ENCODE data around the gene TNC. TPM values are rescaled to one million over a fixed set of nuclear protein-coding genes. Genes with fewer than 3 reads are reported as not detected.

Gene TNC
- total and polyA plus RNA-seq, 9 donors = 1.2 to 108 (median 1.9) TPM

DNA sequence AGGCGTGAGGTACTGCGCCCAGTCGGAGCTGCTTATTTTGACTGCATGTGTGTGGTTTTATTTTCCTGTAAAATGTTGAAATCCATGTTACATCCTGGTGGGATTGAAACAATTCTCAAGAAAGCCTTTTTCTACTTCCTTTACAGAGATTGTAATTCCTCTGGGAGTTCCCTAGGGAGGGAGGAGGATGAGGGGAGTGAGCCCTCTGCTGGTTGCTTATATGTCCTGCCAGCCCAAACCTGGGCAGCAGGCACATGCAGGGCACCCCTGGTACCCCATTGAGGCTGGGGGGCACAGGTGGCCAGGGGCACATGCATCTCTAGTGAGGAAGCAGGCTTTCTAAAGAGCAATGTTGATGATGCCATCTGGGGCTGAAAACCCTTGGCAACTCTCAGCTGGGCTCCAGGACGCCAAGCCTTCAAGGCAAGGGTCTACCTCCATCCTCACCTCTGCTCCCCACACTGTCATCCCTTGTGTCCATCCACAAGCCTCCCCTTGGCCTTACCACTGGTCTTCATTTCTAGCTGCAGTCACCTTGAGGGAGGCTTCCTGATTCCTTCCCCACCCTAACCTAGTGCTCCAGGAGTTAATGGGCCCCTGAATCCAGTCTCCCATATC, 102.8 kb downstream of the TNC start:
- intact Hi-C loops (cut with DNase I) = loop anchor here in 1 of 4 donors (10.0 kb wide), 1 partner anchor 580 kb away; no protein-coding TSS in a partner anchor
- Histone ChIP-seq H3K36me3 (no peaks in the 10 kb centered on the region), H3K27me3 (no peaks in the 10 kb centered on the region), H3K27ac (no peak overlapping the region), H3K9me3 (no peaks in the 10 kb centered on the region), H3K4me3 (no peak overlapping the region), H3K4me1 (ENCODE audit: insufficient read depth) (no peaks in the 10 kb centered on the region)
- no peak for DNase-seq
- 51 to 63% (median 54%) methylated on average over 4 of the region's 4 CpGs for WGBS, 3 donors
- TF ChIP-seq, protein P1, sequence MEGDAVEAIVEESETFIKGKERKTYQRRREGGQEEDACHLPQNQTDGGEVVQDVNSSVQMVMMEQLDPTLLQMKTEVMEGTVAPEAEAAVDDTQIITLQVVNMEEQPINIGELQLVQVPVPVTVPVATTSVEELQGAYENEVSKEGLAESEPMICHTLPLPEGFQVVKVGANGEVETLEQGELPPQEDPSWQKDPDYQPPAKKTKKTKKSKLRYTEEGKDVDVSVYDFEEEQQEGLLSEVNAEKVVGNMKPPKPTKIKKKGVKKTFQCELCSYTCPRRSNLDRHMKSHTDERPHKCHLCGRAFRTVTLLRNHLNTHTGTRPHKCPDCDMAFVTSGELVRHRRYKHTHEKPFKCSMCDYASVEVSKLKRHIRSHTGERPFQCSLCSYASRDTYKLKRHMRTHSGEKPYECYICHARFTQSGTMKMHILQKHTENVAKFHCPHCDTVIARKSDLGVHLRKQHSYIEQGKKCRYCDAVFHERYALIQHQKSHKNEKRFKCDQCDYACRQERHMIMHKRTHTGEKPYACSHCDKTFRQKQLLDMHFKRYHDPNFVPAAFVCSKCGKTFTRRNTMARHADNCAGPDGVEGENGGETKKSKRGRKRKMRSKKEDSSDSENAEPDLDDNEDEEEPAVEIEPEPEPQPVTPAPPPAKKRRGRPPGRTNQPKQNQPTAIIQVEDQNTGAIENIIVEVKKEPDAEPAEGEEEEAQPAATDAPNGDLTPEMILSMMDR (IDR thresholded peaks at IDR 0.05) = no peak
- TF ChIP-seq POLR2A (IDR thresholded peaks at IDR 0.05) = no peak
- TF ChIP-seq EP300 (IDR thresholded peaks at IDR 0.05) = no peak

DNA sequence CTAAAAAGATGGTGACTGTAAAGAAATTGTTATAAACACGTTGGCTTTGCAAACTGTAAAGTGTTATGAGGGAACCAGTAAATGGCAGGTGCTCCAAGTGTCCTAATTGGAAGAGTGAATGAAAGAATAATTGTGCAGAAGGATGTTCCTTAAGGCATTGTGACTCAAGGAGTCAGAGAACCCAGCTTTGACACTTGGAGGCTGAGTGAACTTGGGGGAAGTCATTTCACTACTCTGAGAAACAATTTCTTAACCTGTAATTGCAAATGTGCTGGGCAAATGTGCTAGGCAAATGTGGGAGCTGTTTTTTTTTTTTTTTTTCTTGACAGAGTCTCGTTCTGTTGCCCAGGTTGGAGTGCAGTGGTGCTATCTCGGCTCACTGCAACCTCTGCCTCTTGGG, 103.5 kb downstream of the TNC start:
- H3K9me3 ChIP-seq = no peaks in the 10 kb centered on the region
- no peaks in the 10 kb centered on the region for H3K27me3 ChIP-seq
- intact Hi-C loops (cut with DNase I) = loop anchor here in 2 of 4 donors (5.0 to 10.0 kb wide), 2 partner anchors 580 to 607 kb away; no protein-coding TSS in a partner anchor
- TF ChIP-seq EP300 (IDR thresholded peaks at IDR 0.05) (no peak), POLR2A (IDR thresholded peaks at IDR 0.05) (no peak)
- TF ChIP-seq, protein P1 (IDR thresholded peaks at IDR 0.05) = no peak
- no peak overlapping the region for H3K4me3 ChIP-seq
- no peak overlapping the region for H3K27ac ChIP-seq
- WGBS, 3 donors = 60 to 76% (median 63%) methylated on average over 3 of the region's 3 CpGs
- H3K4me1 ChIP-seq (ENCODE audit: insufficient read depth) = no peaks in the 10 kb centered on the region
- DNase-seq = no peak
- no peaks in the 10 kb centered on the region for H3K36me3 ChIP-seq

DNA sequence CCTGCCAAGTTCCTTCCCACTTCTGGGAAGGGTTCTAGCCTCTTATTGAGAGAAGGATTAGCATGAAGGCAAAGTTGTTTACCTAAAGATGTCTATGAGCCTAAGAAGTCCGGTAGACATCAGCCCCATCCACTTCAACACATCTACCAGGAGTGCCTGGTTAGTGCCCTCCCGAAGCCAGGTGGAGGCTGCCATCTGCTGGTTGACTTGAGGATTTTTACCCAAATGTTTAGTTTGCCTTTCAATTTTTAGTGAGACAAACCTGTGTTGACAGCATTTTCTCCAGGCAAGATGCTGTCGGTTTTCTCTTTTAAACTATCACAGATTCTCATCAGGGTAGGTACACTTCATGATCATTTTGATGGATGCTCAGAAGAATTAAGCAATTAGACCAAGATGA, 104.0 kb downstream of the TNC start:
- no peaks in the 10 kb centered on the region for H3K36me3 ChIP-seq
- no peaks in the 10 kb centered on the region for H3K4me1 ChIP-seq (ENCODE audit: insufficient read depth)
- peak; percentile 33 to 58 (median 52) for DNase-seq
- no peaks in the 10 kb centered on the region for H3K9me3 ChIP-seq
- no peaks in the 10 kb centered on the region for H3K27me3 ChIP-seq
- intact Hi-C loops (cut with DNase I) = loop anchor here in 2 of 4 donors (5.0 to 10.0 kb wide), 2 partner anchors 579 to 607 kb away; no protein-coding TSS in a partner anchor
- WGBS, 3 donors = 0 to 2% (median 2%) methylated on average over 3 of the region's 3 CpGs
- H3K27ac ChIP-seq = no peak overlapping the region
- TF ChIP-seq EP300 (IDR thresholded peaks at IDR 0.05) (no peak), POLR2A (IDR thresholded peaks at IDR 0.05) (no peak)
- TF ChIP-seq, protein P1 (IDR thresholded peaks at IDR 0.05) = peak; percentile 29 to 51 (median 51)
- no peak overlapping the region for H3K4me3 ChIP-seq

DNA sequence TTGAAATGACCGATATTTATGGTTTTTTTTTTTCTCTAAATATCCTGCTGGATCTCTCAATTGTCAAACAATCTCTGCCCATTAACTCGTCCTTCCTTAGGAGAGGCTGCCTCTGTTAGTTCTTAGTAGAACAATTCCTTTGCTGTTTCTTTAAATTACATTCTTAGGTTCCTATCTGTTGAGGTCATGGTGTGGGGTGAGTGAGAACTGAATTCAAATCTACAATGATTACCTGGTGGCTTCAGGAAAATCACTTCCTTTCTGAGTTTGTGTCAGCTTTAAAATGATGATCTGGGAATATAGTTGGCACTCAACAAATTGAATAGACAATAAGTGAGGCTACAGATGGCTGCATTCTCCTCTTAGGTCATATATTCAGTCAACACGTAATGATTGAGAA, 105.5 kb downstream of the TNC start:
- intact Hi-C loops (cut with DNase I) = loop anchor here in 2 of 4 donors (5.0 to 10.0 kb wide), 2 partner anchors 578 to 605 kb away; no protein-coding TSS in a partner anchor
- WGBS, 3 donors = 80 to 92% (median 86%) methylated on average over 3 of the region's 3 CpGs
- H3K9me3 ChIP-seq = no peaks in the 10 kb centered on the region
- no peaks in the 10 kb centered on the region for H3K4me1 ChIP-seq (ENCODE audit: insufficient read depth)
- no peak overlapping the region for H3K4me3 ChIP-seq
- H3K27ac ChIP-seq = no peak overlapping the region
- H3K27me3 ChIP-seq = no peaks in the 10 kb centered on the region
- no peaks in the 10 kb centered on the region for H3K36me3 ChIP-seq
- TF ChIP-seq, protein P1 (IDR thresholded peaks at IDR 0.05) = no peak
- no peak for TF ChIP-seq EP300 (IDR thresholded peaks at IDR 0.05)
- TF ChIP-seq POLR2A (IDR thresholded peaks at IDR 0.05) = no peak
- DNase-seq = no peak
